ENCODE results near the gene SCNM1.

- TF ChIP-seq CTCF (IDR thresholded peaks at IDR 0.05) (no peak), EP300 (IDR thresholded peaks at IDR 0.05) (no peak), POLR2AphosphoS5 (IDR thresholded peaks at IDR 0.05) (no peak)
Measured at GRCh38 chr1:151147665-151148064, 18.3 kb upstream of the SCNM1 start.

Measured in esophagus muscularis mucosa (tissue), 4 donors.